Gastroesophageal sphincter (tissue), 3 donors: Measurements from ENCODE around the gene PDXK.

Experiments
- CTCF ChIP-seq, 4 experiments: fragments of 200-600 bp in 2 of 4; fragments of 450-650 bp in 2 of 4; sonication (generic) in 1 of 4; IDR thresholded peaks; one replicate each; pipeline ENCODE4 v1.5.1; 2017 to 2019; ENCODE audit warnings: antibody characterized with exemption in 4 of 4, mild to moderate bottlenecking in 2 of 4, moderate library complexity in 2 of 4
- POLR2A ChIP-seq, 2 donors: fragments of 450-650 bp; IDR thresholded peaks; one replicate each; pipeline ENCODE4 v1.6.1; 2017; ENCODE audit warnings: antibody characterized with exemption in 2 of 2, mild to moderate bottlenecking in 2 of 2, moderate library complexity in 1 of 2
- POLR2AphosphoS5 ChIP-seq: sonication (generic); formaldehyde crosslinking; IDR thresholded peaks from one replicate; pipeline ENCODE4 v1.6.1; 2017; ENCODE audit warnings: antibody characterized with exemption

- no peak for TF ChIP-seq POLR2A (IDR thresholded peaks at IDR 0.05)
- TF ChIP-seq POLR2AphosphoS5, result no peak
- TF ChIP-seq CTCF (IDR thresholded peaks at IDR 0.05), result no peak
These were observed 83.9 kb downstream of the PDXK start for GRCh38 chr21:43802713-43803313.
